Activated naive CD8-positive, alpha-beta T cell (primary cell): ENCODE data around the gene AMY2A.
"Not testable (repeated sequence)": the region's sequence is repeated elsewhere in the genome, so short reads cannot be mapped to it uniquely, and the experiment has no call there.

Experiments used
- H3K27ac Mint-ChIP-seq: one replicate; pipeline ENCODE4 v1.8.0; 2021; ENCODE audit warnings: mixed read lengths
- H3K27me3 Mint-ChIP-seq: one replicate; pipeline ENCODE4 v1.8.0; 2021; ENCODE audit warnings: mixed read lengths
- H3K36me3 Mint-ChIP-seq: one replicate; pipeline ENCODE4 v1.8.0; 2021; ENCODE audit warnings: mixed read lengths
- H3K4me1 Mint-ChIP-seq: one replicate; pipeline ENCODE4 v1.8.0; 2021; ENCODE audit warnings: low read depth, mixed read lengths
- H3K4me3 Mint-ChIP-seq: one replicate; pipeline ENCODE4 v1.8.0; 2021; ENCODE audit warnings: mild to moderate bottlenecking, mixed read lengths
- H3K9me3 Mint-ChIP-seq: one replicate; pipeline ENCODE4 v1.8.0; 2021; ENCODE audit warnings: low read depth, mixed read lengths

AMY2A gene

DNA sequence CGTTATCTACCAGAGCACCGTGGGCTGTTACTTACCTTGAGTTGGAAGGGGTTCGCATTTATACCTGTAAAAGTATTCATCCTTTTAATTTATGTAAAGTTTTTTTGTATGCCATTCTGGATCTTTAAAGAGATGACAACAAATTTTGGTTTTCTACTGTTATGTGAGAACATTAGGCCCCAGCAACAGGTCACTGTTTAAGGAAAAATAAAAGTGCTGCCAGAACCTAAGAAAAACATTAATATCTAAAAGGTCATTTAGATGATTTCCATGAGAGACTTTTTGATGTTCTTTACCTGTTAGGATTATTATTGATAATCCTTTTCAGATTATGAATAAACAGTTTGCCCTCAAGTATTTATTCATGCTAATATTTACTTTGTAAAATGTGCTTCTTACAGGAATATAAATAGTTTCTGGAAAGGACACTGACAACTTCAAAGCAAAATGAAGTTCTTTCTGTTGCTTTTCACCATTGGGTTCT is at the start of gene AMY2A:
AMY2A (plus strand) TSS at position 434 of the 484 bp plus-strand sequence; CDS start at position 448, 14 bp downstream.
- not testable (repeated sequence) for H3K9me3 Mint-ChIP-seq, H3K36me3 Mint-ChIP-seq, H3K27ac Mint-ChIP-seq, H3K4me1 Mint-ChIP-seq, H3K4me3 Mint-ChIP-seq, H3K27me3 Mint-ChIP-seq

DNA sequence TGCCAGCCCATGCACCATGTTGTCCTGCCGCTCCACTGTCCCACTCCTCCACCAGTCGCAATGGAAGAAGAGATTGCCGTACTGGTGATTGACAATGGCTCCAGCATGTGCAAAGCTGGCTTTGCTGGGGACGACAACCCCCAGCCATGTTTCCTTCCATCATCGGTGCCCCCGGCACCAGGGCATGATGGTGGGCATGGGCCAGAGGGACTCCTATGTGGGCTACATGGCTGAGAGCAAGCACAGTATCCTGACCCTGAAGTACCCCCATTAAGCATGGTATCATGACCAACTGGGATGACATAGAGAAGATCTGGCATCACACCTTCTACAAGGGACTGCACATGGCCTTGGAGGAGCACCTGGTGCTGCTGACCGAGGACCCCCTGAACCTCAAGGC is 47.7 kb upstream of the AMY2A start:
- no peaks in the 10 kb centered on the region for H3K4me1 Mint-ChIP-seq
- no peaks in the 10 kb centered on the region for H3K9me3 Mint-ChIP-seq
- H3K27ac Mint-ChIP-seq = no peak overlapping the region

DNA sequence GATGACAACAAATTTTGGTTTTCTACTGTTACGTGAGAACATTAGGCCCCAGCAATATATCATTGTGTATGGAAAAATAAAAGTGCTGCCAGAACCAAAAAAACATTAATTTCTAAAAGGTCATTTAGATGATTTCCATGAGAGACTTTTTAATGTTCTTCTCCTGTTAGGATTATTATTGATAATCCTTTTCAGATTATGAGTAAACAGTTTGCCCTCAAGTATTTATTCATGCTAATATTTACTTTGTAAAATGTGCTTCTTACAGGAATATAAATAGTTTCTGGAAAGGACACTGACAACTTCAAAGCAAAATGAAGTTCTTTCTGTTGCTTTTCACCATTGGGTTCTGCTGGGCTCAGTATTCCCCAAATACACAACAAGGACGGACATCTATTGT is 45.9 kb upstream of the AMY2A start, which contains the start of gene AMY2B:
AMY2B (plus strand) TSS at position 301 of the 400 bp plus-strand sequence; CDS start at position 315, 14 bp downstream.
- not testable (repeated sequence) for H3K27ac Mint-ChIP-seq, H3K9me3 Mint-ChIP-seq, H3K4me1 Mint-ChIP-seq, H3K27me3 Mint-ChIP-seq, H3K4me3 Mint-ChIP-seq
- peaks cover 29% of the 10 kb centered on the region for H3K36me3 Mint-ChIP-seq

More for the DNA sequence above, 47.7 kb upstream of the AMY2A start:
- peaks cover 36% of the 10 kb centered on the region for H3K36me3 Mint-ChIP-seq
- no peak overlapping the region for H3K4me3 Mint-ChIP-seq
- H3K27me3 Mint-ChIP-seq = no peaks in the 10 kb centered on the region

DNA sequence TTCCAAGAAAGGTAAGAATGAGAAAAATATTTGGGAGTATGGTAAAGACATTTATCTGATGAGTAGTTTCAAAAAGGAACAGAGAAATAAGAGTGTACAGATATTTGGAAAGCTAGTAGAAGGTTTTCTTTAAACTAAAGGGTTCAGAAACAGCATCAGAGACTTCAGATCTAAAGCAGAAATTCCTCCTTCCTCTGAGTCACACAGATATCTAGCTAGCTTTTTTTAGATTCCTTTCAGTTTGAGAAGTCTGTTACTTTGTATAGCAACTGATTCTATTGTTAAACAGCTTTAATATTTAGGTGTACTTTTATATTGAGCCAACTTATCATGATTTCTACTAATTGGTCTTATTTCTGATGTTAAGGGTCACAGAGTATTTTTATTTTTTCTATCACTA is 41.2 kb upstream of the AMY2A start:
- no peaks in the 10 kb centered on the region for H3K9me3 Mint-ChIP-seq
- H3K27ac Mint-ChIP-seq = no peak overlapping the region
- no peaks in the 10 kb centered on the region for H3K4me1 Mint-ChIP-seq
- H3K27me3 Mint-ChIP-seq = no peaks in the 10 kb centered on the region
- no peak overlapping the region for H3K4me3 Mint-ChIP-seq
- H3K36me3 Mint-ChIP-seq = peaks cover 23% of the 10 kb centered on the region

DNA sequence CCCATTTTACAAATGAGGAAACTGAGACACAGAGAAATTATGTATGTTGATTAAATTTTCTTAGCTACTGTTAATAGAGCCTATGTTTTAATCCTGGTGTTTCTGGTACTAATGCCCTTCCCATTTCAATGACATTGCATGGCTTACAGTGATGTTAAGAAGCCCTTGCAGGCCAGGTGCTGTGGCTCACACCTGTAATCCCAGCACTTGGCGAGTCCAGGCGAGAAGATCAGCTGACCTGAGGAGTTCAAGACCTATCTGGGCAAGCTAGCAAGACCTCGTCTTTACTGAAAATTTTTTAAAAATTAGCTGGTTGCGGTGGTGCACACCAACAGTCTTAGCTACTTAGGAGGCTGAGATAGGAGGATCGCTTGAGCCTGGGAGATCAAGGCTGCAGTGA is 40.4 kb upstream of the AMY2A start:
- not testable (repeated sequence) for H3K27ac Mint-ChIP-seq, H3K4me3 Mint-ChIP-seq, H3K4me1 Mint-ChIP-seq, H3K27me3 Mint-ChIP-seq, H3K9me3 Mint-ChIP-seq
- H3K36me3 Mint-ChIP-seq = peaks cover 23% of the 10 kb centered on the region

DNA sequence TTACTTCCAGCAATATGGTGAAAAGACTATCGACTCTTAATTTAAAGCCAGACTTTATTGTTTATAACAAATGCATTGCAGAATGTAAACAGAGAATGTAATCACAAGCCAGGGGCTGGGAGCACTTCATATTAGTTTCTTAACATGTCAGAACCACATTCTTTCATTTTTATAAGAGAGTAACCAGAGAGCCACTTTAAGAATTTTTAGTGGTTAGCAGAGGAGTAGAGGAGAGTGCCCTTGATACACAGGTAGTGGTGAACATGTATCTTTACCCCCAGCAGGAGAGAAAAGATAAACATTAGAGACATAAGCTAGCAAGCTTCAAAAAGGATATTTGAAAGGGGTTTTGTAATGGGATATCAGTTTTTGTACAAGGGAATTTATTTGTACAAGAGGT is 34.8 kb upstream of the AMY2A start:
- Mint-ChIP-seq H3K4me3 (no peak overlapping the region), H3K36me3 (peaks cover 9% of the 10 kb centered on the region), H3K27ac (no peak overlapping the region), H3K4me1 (no peaks in the 10 kb centered on the region), H3K27me3 (no peaks in the 10 kb centered on the region), H3K9me3 (peaks cover 3% of the 10 kb centered on the region)

DNA sequence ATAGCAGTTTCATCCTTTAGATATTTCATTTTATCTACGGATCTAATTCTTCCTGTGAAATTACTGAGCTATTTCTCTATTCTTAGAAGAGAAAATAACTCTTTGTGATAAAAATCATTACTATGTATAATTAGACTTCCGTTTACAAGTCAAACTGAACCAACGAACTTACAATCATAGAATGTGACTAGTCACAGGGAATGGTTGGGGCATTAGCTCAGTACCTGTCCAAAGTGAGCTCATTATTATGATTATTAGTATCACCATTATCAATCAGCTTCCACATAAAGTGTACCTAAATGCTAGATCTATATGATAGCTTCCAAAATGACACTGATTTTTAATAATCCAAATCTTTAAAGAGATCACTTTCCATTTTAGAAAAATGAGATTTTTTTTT is 33.3 kb upstream of the AMY2A start:
- Mint-ChIP-seq H3K4me1 (no peaks in the 10 kb centered on the region), H3K4me3 (no peak overlapping the region), H3K9me3 (peaks cover 3% of the 10 kb centered on the region), H3K36me3 (peaks cover 4% of the 10 kb centered on the region), H3K27me3 (no peaks in the 10 kb centered on the region), H3K27ac (no peak overlapping the region)

DNA sequence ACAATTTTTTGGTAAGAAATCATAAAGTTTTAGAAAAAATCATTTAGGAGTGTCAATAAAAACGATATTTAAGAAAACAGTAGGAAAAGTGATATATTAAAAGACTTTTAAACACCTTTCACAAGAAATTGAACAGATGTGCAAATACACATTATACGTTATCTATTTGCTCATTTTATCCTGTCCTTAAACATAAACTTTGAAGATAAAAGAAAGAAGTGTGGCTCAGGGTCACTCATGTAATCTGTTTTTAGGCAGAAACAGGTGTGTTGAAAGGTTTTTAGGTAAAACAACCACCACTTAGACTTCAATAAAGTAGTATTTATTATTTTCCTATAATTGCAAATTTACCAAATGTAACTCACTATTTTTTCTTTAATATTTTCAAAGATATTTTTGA is 32.7 kb upstream of the AMY2A start:
- peaks cover 5% of the 10 kb centered on the region for H3K36me3 Mint-ChIP-seq
- no peaks in the 10 kb centered on the region for H3K4me1 Mint-ChIP-seq
- H3K9me3 Mint-ChIP-seq = peaks cover 3% of the 10 kb centered on the region
- no peak overlapping the region for H3K4me3 Mint-ChIP-seq
- H3K27me3 Mint-ChIP-seq = no peaks in the 10 kb centered on the region
- no peak overlapping the region for H3K27ac Mint-ChIP-seq

DNA sequence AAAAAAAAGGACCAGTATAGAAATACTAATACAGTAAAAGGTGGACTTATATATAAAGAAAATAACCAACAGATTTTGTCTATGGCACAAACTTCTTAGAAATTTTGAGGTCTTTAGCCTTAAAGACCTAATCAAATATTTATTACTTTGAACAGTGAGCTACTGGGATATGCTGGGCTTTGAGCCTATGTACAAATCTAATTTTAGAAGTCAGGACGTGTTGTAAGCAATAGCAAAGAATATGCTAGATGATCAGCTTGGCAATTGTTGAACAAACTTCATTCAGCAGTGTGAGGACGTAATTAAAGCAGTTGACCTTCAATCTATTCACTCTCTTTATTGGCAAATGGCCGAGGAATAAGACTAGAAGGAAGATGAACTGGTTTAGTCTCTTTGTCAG is 14.5 kb upstream of the AMY2A start:
- H3K4me1 Mint-ChIP-seq, H3K36me3 Mint-ChIP-seq, H3K4me3 Mint-ChIP-seq, H3K9me3 Mint-ChIP-seq, H3K27ac Mint-ChIP-seq, H3K27me3 Mint-ChIP-seq: not testable (repeated sequence)

DNA sequence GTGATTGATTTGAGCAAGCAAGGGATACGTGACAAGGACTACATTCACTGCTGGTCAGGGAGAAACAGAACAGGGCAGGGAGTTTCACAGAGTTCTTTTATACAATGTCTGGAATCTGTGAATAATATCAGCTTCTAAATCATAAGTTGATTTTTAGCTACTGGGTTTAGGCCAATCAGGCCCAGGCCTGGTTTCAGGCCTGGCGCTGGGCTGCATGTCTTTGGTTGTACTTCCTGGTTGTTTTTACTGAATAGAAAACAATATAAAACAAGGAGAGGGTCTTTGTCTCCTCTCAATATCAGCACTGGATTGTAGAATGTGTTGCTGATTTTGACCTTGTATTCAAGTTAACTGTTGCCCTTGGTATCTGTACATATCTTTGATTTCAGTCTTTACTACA is 865 bp upstream of the AMY2A start:
- Mint-ChIP-seq H3K4me3 (no peak overlapping the region), H3K4me1 (no peaks in the 10 kb centered on the region), H3K27ac (no peak overlapping the region), H3K36me3 (no peaks in the 10 kb centered on the region), H3K27me3 (no peaks in the 10 kb centered on the region), H3K9me3 (no peaks in the 10 kb centered on the region)

DNA sequence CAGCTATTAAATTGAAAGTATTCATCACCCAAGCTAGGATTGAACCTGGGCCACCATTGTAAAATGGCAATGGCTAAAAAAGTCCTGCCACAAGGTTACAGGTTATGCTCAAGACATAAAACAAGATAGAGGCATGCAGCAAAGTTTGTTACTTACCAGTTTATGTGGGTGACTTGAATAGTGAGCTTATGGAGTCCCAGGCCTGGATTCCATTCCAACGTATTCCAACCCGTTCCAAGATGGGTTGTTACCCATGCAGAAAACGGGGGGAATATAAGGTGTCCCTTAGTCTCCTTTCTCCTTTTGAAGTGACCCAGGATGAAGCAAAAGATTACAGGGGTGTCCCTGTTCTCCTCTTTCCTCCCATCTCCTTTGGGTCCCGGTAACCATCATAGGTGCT is 10.2 kb downstream of the AMY2A start:
- not testable (repeated sequence) for H3K9me3 Mint-ChIP-seq, H3K4me3 Mint-ChIP-seq, H3K27me3 Mint-ChIP-seq, H3K27ac Mint-ChIP-seq, H3K36me3 Mint-ChIP-seq, H3K4me1 Mint-ChIP-seq

DNA sequence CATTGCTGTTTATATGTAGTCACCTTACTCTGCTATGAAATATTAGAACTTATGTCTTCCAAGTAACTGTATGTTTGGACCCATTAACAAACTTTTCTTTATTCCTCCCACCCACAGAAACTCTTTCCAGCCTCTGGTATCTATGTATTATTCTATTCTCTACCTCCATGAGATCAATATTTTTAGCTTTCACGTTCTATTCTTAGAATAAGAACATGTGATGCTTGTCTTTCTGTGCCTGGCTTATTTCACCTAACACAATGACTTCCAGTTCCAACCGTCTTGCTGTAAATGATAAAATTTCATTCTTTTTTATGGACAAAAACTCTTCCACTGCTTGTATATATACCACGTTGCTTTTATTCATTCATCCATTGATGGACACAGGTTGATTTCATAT is 24.0 kb downstream of the AMY2A start:
- H3K4me1 Mint-ChIP-seq, H3K27ac Mint-ChIP-seq, H3K36me3 Mint-ChIP-seq, H3K27me3 Mint-ChIP-seq, H3K4me3 Mint-ChIP-seq, H3K9me3 Mint-ChIP-seq: not testable (repeated sequence)

DNA sequence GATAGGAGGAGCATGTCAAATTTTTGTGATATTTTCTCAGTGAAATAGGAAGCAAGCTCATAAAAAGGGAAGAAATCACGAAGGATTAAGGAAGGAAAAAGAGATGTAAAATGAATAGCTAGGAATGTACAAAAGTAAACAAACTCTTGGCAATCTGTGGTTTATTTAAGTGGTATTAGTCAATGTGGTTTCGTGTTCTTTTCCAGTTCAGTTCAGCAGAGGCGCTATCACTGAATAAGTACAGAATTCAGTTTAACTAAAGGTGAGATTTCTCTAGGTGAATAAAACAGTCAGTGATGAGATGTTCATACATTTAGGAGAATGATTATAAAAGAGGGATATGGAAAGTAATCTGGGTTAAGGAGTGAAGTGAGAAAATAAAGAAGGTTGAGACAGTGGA is 26.7 kb downstream of the AMY2A start:
- not testable (repeated sequence) for H3K27me3 Mint-ChIP-seq, H3K27ac Mint-ChIP-seq, H3K36me3 Mint-ChIP-seq

DNA sequence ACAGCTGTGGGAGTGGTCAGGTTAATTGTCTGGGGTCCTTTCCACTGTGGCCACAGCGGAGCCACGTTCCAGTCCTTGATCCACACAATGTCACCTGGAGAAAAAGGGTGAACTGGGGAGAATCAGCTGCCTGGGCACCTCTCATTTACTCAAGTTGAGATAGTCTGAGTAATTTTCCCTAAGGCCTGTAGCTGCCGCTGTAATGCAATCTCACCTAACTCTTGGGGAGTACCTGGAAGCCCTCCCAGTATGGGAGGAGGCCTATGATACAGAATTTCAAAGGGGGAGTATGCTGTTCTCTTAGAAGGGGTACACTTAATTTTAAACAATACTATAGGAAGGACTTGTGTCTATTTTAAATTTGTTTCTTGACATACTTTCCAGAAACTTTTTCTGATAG is 33.1 kb downstream of the AMY2A start:
- not testable (repeated sequence) for H3K4me3 Mint-ChIP-seq, H3K9me3 Mint-ChIP-seq, H3K27me3 Mint-ChIP-seq, H3K4me1 Mint-ChIP-seq, H3K27ac Mint-ChIP-seq, H3K36me3 Mint-ChIP-seq

More for the DNA sequence above, 26.7 kb downstream of the AMY2A start:
- H3K4me3 Mint-ChIP-seq, H3K4me1 Mint-ChIP-seq, H3K9me3 Mint-ChIP-seq: not testable (repeated sequence)

DNA sequence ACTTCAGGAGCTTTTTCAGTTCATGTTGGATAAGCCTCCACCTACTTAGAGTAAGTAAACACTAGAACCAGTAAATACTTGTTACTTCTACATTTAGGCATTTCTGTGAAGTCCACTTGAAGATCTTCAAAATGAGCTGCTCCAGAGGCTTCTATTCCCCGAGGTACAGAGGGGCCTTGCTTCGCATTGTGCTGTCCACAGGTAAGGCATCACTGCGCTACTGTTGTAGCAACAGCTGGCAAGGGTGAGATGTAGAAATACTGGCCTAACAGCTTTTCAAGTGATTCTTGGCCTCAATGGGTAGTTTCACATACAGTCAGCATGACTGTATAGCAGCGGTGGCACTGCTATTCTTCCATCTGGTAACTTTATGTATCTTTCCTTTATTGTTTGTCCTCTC is 33.7 kb downstream of the AMY2A start:
- not testable (repeated sequence) for H3K4me3 Mint-ChIP-seq, H3K27ac Mint-ChIP-seq, H3K27me3 Mint-ChIP-seq, H3K36me3 Mint-ChIP-seq, H3K4me1 Mint-ChIP-seq, H3K9me3 Mint-ChIP-seq

DNA sequence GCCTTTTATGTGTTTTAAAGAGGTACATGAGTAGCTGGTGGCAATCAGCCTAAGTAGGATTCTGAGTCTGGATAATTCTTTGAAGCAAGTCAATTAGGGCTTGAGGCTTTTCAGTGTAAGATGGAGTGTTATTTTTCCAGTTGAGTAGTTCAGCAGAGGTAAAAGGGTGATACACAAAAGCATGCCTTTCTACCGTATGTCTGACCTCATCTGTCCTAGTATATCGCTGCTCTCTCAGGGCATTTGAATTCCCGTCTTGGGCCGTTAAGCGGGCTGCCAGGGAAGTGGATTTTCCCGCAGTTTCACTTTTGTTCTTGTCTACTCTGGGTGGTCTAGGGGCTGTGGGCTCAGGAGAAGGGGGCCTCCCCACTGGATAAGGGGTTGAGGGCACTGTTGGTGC is 36.9 kb downstream of the AMY2A start:
- H3K4me1 Mint-ChIP-seq, H3K9me3 Mint-ChIP-seq, H3K27me3 Mint-ChIP-seq, H3K4me3 Mint-ChIP-seq, H3K27ac Mint-ChIP-seq, H3K36me3 Mint-ChIP-seq: not testable (repeated sequence)

DNA sequence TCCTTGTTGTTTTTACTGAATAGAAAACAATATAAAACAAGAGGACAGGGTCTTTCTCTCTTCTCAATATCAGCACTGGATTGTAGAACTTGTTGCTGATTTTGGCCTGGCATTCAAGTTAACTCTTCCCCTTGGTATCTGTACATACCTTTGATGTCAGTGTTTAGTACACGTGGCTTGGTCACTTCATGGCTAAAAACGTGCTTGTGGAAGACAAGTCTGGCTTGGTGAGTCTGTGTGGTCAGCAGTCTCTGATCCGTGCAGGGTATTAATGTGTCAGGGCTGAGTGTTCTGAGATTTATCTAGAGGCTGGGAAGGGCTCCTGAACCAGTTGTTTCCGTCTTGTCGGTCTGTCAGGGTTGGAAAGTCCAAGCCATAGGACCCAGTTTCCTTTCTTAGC is 38.2 kb downstream of the AMY2A start, which contains the start of gene AMY1A:
AMY1A (plus strand) TSS at position 301 of the 400 bp plus-strand sequence. CDS start 571 bp downstream, outside the sequence.
- not testable (repeated sequence) for H3K4me1 Mint-ChIP-seq, H3K9me3 Mint-ChIP-seq, H3K27me3 Mint-ChIP-seq, H3K27ac Mint-ChIP-seq, H3K36me3 Mint-ChIP-seq, H3K4me3 Mint-ChIP-seq
